ENCODE measurements around the gene MVB12B. TPM values are rescaled to one million over a fixed set of nuclear protein-coding genes. Genes with fewer than 3 reads are reported as not detected.

Gene MVB12B
- total RNA-seq, 2 donors from 2014 or later: 5.9 to 8.7 TPM

DNA sequence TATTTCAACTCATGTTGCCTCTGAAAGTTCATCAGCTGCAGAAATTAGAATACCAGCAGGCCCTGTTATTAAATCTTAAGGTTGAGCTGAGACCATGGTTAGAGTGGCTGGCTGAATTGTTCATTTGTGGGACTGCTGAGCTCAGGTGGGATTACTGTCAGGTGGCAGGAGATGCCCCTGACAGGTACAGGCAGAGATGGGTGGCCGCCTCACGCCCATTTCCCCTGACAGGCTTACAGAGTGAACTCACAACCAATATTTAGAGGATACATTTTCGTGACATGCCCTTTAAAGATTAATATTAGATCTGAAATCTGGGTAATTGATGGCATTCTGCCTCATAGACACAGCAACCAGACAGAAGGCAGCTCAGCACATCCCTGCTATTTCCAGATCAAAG is 136.0 kb downstream of the MVB12B start:
- Histone ChIP-seq H3K27ac (no peak overlapping the region), H3K4me3 (no peak overlapping the region), H3K4me1 (no peaks in the 10 kb centered on the region), H3K27me3 (no peaks in the 10 kb centered on the region), H3K36me3 (no peaks in the 10 kb centered on the region), H3K9me3 (no peaks in the 10 kb centered on the region)
- TF ChIP-seq CTCF (IDR thresholded peaks at IDR 0.05): no peak
- DNase-seq (ENCODE audit: low spot score): no peak

- Histone ChIP-seq H3K27me3 (no peaks in the 10 kb centered on the region), H3K9me3 (no peaks in the 10 kb centered on the region), H3K4me3 (no peak overlapping the region), H3K27ac (no peak overlapping the region), H3K4me1 (no peaks in the 10 kb centered on the region), H3K36me3 (no peaks in the 10 kb centered on the region)
- TF ChIP-seq CTCF (IDR thresholded peaks at IDR 0.05): no peak
- no peak for DNase-seq (ENCODE audit: low spot score)
Observed at GRCh38 chr9:126463426-126463825, 136.8 kb downstream of the MVB12B start.

GRCh38 chr9:126464694-126465441 is 138.2 kb downstream of the MVB12B start:
- H3K4me1 ChIP-seq: no peaks in the 10 kb centered on the region
- no peaks in the 10 kb centered on the region for H3K36me3 ChIP-seq
- H3K4me3 ChIP-seq: no peak overlapping the region
- no peak for TF ChIP-seq CTCF (IDR thresholded peaks at IDR 0.05)
- H3K27ac ChIP-seq: no peak overlapping the region
- DNase-seq (ENCODE audit: low spot score): no peak
- no peaks in the 10 kb centered on the region for H3K9me3 ChIP-seq
- H3K27me3 ChIP-seq: no peaks in the 10 kb centered on the region

GRCh38 chr9:126465977-126466376 is 139.3 kb downstream of the MVB12B start:
- Histone ChIP-seq H3K4me1 (no peaks in the 10 kb centered on the region), H3K36me3 (no peaks in the 10 kb centered on the region), H3K9me3 (no peaks in the 10 kb centered on the region), H3K27ac (no peak overlapping the region), H3K4me3 (no peak overlapping the region), H3K27me3 (no peaks in the 10 kb centered on the region)
- no peak for TF ChIP-seq CTCF (IDR thresholded peaks at IDR 0.05)
- DNase-seq (ENCODE audit: low spot score): no peak

GRCh38 chr9:126468141-126468825 is 141.7 kb downstream of the MVB12B start:
- H3K27ac ChIP-seq: no peak overlapping the region
- no peak for DNase-seq (ENCODE audit: low spot score)
- H3K4me3 ChIP-seq: no peak overlapping the region
- H3K4me1 ChIP-seq: no peaks in the 10 kb centered on the region
- no peaks in the 10 kb centered on the region for H3K36me3 ChIP-seq
- TF ChIP-seq CTCF (IDR thresholded peaks at IDR 0.05): no peak
- no peaks in the 10 kb centered on the region for H3K9me3 ChIP-seq
- no peaks in the 10 kb centered on the region for H3K27me3 ChIP-seq
